ENCODE measurements around the gene ABCC8.

ABCC8 gene

DNA sequence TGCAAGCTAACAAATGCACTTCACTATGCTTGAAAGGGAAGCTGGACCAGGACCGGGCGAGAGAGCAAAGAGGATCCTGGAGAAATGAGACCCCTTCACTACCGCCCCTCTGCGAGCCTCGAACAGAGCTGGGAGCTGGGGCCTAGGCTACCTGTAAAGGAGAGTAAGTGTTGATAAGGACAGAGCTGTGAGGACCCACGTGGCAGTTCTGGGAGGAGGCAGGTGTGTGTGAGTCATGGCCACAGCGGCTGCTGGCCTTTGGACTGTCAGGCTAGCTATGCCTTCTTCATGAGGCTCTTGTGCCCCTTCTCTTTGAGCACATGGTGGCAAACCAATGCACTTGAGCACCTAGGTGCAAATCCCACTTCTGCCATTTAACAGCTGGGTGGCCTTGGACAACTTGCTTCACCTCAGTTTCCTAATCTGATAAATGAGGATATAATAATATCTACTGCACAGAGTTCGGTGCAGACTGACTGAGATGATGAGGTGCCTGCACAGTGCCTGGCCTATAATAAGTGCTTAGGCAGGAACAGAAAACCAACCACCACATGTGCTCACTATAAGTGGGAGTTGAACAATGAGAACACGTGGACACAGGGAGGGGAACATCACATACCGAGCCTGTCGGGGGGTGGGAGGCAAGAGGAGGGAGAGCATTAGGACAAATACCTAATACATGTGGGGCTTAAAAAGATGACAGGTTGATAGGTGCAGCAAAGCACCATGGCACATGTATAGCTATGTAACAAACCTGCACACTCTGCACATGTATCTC, 52.9 kb downstream of the ABCC8 start:
- DNase-seq: no peak

- DNase-seq: no peak
Measured at GRCh38 chr11:17421781-17422180, 54.9 kb downstream of the ABCC8 start.

DNA sequence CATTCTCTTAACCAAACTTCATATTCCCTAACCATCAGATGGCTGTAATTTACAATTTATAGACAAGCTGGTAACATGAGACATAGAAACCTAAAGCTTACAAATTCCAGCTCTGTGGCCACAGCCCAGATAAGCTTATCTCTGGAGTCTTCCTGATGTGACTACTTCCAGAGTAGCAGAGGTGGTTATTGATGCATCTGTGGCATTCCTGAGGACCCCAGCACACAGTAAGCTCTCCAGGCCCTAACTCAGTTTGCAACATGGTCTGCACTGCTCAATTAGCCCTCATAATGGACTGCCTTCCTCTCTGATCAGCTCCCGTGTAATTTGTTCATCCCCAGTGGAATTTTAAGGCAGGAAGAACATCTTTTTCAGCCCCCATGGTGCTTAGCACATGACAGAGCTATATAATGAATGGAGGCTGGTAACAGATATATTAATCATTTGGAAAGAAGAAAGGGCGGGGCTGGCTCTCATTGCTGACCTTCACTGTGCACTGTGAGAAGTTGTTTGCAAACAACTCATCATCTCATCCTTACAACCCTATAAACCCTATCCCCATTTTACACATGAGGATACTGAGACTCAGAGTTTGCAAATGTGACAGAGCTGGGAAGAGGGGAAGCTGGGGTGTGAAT, 58.1 kb downstream of the ABCC8 start:
- no peak for DNase-seq

DNA sequence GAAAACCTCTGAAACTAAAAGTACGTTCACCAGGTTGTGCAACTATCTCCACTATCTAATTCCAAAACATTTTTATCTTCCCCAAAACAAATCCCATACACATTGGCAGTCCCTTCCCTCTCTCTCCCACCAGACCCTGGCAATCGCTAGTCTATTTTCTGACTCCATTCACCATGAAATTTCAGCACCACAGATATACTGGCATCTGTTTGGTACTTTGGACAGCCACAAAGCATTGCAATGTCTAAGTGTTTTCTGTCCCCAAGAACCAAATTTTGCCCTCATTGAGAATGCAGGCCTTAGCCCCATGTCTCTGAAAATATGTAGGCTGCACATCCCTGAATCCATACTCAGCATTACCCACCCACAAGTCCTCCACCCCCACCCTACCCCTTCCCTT, 60.2 kb downstream of the ABCC8 start:
- DNase-seq: no peak

DNA sequence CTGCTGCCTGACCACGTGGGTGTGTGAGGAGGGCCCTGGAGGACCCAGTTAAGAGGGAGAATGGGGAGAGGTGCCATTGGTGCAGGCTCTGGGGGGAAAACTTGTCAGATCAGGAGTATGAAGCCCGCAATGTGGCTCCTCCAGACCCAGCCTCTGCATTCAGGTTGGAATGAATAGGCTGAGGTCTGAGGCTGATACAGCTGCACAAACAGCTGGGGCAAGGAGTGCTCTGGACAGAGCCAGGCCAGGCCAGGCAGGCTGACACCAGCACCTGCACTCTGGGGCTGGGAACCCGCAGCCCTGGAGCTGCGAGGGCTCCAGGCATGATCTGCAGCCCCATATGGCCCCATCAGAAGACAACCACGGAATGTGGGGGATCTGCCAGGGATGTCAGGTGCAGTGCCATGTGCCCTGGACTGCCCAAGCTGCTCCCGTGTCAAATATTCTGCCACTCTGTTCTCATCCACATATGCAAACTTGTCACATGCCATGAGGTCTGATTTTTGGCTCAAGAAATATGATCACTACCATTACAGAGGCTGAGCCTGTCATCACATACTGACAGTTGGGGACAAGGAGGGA, 61.0 kb downstream of the ABCC8 start:
- DNase-seq: no peak

- no peak for DNase-seq
Measured at GRCh38 chr11:17414992-17415391, 61.7 kb downstream of the ABCC8 start.

DNA sequence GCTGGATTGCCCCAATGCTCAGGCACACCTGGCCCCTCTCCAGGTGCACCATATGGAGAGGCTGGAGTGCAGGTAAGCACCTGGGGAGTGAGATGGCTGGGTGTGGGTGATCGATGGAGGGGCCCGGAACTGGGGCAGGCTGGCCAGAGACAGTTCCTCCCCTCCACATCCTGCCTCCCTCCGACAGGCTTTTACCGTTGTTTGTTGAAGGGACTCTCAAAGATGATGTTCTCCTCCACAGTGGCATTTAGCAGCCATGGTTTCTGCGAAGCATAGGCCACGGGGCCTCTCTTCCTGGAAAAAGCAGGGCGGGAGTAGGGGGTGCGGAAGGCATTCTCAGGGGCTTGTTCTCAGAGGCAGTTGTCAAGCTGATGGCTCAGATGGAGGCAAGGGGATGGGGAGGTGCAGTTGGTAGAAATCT, 62.3 kb downstream of the ABCC8 start:
- DNase-seq: no peak

DNA sequence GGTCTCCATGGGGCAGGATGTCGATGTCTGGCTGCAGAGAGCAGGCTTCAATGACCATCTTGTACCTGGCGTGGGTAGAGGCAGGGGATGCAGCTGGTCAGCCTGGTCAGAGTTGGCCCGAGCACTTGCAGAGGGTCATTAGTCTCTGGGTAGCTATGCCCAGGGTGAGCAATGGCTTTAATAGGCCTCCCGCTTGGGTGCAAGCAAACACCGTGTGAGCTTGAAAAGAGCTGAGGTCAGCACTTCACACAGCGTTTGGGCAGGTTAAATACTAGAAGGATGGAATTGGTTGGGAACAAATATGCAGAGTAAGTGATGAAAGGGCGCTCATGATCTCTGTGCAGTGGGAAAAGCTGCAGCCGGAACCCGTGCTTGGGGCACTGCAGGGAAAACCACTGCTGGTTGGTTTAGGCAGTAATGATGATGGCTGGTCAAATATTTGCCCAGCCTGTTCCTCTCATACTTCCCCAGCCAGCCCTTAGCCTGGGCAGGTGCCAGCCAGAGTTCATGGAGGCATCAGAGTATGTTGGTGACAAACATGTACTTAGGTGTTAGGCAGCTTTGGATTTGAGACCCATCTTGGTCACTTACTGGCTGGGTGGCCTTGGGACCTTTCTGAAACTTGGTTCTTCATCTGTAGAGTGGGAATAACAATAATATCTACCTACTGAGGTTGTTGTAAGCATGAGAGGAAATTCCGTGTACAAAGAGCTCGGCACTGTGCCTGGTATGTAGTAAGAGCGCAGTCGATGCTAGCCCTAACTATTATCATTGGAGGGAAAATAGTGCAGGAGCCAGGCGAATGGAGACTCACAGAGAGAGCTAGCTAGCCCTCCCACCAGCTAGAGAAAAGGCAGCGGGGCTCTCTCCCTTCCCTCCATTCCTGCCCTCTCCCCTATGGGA, 63.0 kb downstream of the ABCC8 start:
- DNase-seq: no peak

GRCh38 chr11:17412488-17413180, 64.0 kb downstream of the ABCC8 start:
- DNase-seq: no peak

GRCh38 chr11:17411418-17411817, 65.2 kb downstream of the ABCC8 start:
- DNase-seq: no peak

DNA sequence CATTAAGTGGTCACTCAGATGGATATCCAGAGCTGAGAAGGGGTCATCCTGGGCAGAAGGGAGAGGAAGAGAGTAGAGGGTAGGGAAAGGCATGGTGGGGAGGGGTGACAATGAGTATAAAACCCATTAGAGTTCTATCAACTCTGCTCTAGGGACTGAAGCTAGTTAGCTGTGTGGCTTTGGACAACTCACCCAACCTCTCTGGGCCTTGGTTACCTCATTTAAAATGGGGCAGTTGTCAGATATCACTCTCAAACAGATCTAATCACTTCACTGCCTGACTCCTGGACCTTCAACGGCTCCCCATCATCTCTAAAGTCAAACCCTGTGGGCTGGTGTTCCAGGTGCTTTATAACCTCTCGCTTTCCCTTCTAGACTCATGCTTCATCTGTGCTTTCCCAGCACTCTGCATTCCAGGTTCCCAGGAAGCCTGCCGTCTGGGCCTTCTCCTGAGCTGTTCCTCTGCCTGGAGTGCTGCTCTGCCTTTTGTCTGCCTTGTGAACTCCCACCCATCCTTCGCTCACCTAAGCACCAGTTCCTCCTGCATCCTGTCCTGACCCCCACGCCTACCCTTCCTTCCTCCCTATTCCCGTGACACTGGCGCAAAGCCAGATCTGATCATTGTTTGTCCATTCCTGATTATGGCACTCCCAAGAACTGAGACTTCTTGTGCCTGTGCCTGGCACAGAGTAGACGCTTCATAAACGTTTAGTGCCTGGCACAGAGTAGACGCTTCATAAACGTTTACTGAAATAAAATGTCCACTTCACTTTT, 65.9 kb downstream of the ABCC8 start:
- DNase-seq: no peak

GRCh38 chr11:17408641-17409040, 68.0 kb downstream of the ABCC8 start:
- no peak for DNase-seq

- no peak for DNase-seq
Measured at GRCh38 chr11:17408026-17408425, 68.6 kb downstream of the ABCC8 start.

- DNase-seq: no peak
Measured at GRCh38 chr11:17407575-17407974, 69.1 kb downstream of the ABCC8 start.

- DNase-seq: no peak
Measured at GRCh38 chr11:17406818-17407149, 69.9 kb downstream of the ABCC8 start.

DNA sequence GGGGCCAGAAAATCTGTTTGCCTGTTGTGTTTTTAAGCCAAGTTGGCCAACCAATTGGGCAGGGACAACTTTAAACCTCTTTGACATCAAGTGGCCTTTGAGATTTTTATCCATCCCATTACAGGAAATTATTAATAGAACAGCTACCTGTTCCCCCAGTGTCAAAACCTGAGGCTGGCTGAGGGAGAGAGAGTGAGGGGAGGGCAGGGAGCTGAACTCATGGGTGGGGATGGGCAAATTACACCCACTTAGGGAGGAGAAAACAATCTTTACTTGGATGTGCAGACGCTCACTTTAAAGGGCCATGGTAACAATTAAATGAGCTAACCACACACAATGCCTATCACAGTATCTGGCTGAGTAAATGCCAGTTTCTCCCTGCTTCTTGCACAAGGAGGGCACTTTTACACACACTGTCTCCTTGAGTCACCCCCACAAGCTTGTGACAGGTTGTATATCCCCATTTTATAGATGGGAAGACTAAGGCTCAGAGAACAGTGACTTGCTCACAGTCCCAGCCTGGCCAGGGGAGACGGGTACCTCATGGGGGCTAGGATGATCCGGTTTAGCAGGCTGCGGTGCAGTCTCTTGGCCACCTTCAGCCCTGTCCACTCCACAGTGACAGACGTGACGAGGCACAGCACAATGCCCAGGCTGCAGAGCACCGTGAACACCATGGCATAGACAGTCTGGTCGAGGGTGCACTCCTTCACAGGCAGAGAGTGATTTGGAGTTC, 70.4 kb downstream of the ABCC8 start:
- no peak for DNase-seq

DNA sequence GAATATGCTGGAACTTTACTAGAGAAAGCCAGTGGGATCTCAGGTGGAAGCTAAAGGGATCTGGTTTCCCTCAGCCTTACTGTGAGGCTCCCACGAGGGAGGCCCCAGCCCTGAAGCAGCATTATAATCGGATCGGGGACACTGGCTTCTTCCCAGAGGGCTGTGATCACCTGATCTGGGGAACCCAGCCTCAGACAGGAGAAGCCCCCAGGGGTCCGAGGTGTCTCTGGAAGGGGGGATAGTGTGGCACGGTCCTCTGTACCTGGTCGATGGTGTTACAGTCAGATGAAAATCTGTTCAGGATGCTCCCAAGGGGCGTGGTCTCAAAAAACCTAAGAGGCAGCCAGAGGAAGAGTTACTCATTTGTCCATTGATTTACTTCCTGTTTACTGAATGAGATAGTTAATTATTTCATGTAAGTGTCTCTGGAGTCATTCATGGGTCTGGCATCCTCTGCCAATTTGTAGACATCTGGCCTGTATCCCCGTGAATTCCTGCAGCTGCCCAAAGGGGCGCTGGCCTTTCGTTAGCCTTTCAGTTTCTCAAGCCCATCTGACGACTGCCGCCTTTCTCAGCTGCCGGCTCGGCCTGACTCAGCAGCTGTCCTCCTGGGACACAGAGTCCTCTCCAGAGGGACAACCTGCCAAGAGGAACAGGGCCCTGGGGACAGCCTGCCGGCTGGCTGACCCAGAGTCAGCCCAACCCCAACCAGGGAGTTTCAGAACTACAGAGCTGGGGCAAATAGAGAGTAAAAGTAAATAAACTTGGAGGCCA, 71.2 kb downstream of the ABCC8 start:
- peak; percentile 51 for DNase-seq

DNA sequence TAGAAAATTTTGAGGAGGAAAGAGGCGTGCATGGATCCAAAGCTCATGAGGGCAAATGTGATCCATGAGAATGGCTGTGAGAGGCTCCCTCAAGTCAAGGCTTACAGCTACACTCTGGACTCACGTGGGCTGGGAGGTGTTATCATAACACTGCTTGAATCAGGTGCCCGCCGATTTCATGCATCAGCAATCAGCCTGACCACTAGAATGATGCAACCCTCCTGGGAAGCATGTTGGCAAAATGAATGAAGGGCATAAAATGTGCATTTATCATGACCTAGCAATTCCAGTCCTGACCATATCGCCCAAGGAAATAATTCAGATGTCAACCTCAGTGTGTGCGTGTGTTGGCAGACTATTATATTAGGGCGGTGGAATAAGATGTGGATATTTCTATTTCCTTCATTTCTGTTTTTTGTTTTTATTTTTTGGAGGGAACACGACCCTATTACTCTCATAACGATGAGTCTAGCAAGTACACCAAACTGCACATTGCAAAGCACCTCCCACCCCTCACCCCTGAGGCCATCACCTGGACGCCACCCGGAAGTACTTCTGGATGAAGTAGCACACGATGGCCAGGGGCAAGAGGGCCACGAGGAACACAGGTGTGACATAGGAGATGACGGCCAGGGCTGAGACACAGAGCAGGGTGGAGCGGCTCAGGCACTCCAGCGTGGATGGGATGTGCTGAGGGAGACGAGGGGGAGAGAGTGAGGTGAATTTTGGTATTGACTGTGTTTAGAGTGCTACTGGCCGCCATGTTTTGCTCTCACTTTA, 72.5 kb downstream of the ABCC8 start:
- DNase-seq: peak; percentile 68

GRCh38 chr11:17402486-17402885, 74.2 kb downstream of the ABCC8 start:
- no peak for DNase-seq

GRCh38 chr11:17401841-17402240, 74.8 kb downstream of the ABCC8 start:
- DNase-seq: no peak

All from kidney glomerular epithelial cell (primary cell).